OCI-LY3 (cell line): ENCODE measurements around the gene SETDB1.

Experiments
- H2AFZ ChIP-seq: fragments of 200-600, 300-600 bp; shearing (Covaris generic); 2 replicates; pipeline ENCODE4 v1.6.0; 2014; ENCODE audit warnings: antibody characterized with exemption, low read depth, low read length
- H3K27ac ChIP-seq: fragments of 200-600, 300-600 bp; sonication (generic); 2 replicates; pipeline ENCODE4 v1.5.1; 2014; ENCODE audit warnings: mild to moderate bottlenecking, low read length, moderate library complexity, mixed read lengths
- H3K27me3 ChIP-seq: fragments of 200-600, 300-600 bp; sonication (generic); 2 replicates; pipeline ENCODE4 v1.6.1; 2014; ENCODE audit warnings: low read depth, low read length, mixed read lengths
- H3K36me3 ChIP-seq: fragments of 200-600, 300-600 bp; sonication (generic); replicated peaks from 2 replicates; pipeline ENCODE3; 2014; ENCODE audit warnings: low read depth, low read length, mixed read lengths
- H3K4me1 ChIP-seq: fragments of 300-600, 200-600 bp; sonication (generic); 2 replicates; pipeline ENCODE4 v1.6.1; 2014; ENCODE audit warnings: low read length, mixed read lengths
- H3K4me2 ChIP-seq: fragments of 200-600, 300-600 bp; sonication (generic); 2 replicates; pipeline ENCODE4 v1.6.1; 2014; ENCODE audit warnings: low read length, mixed read lengths
- H3K4me3 ChIP-seq: fragments of 300-600, 200-600 bp; sonication (generic); 2 replicates; pipeline ENCODE4 v1.5.1; 2014; ENCODE audit warnings: antibody characterized with exemption, mild to moderate bottlenecking, low read length, moderate library complexity
- H3K79me2 ChIP-seq: fragments of 300-600, 200-600 bp; shearing (Covaris generic); 2 replicates; pipeline ENCODE4 v1.6.1; 2014; ENCODE audit warnings: mild to moderate bottlenecking, low read length, mixed read lengths
- H3K9ac ChIP-seq: fragments of 300-600, 200-600 bp; shearing (Covaris generic); 2 replicates; pipeline ENCODE4 v1.6.0; 2014; ENCODE audit warnings: mild to moderate bottlenecking, low read length, moderate library complexity
- H3K9me3 ChIP-seq: fragments of 200-600, 300-600 bp; shearing (Covaris generic); 2 replicates; pipeline ENCODE4 v1.6.1; 2014; ENCODE audit warnings: low read length, mixed read lengths; ENCODE audit not compliant: insufficient read depth
- H4K20me1 ChIP-seq: fragments of 200-600, 300-600 bp; sonication (generic); 2 replicates; pipeline ENCODE4 v1.6.1; 2016; ENCODE audit warnings: low read length, mixed read lengths; ENCODE audit not compliant: insufficient read depth
- EZH2phosphoT487 ChIP-seq: fragments of 200-600 bp; shearing (Covaris generic); IDR thresholded peaks from 2 replicates; pipeline ENCODE4 v1.6.1; 2018; ENCODE audit warnings: antibody characterized with exemption, mixed run types, low read depth
- TF ChIP-seq, protein P1 (sequence below): fragments of 200-600, 300-600 bp; sonication (generic); IDR thresholded peaks from 2 replicates; pipeline ENCODE4 v1.5.1; 2014; ENCODE audit warnings: antibody characterized with exemption, low read length, low read depth

The SETDB1 gene

DNA sequence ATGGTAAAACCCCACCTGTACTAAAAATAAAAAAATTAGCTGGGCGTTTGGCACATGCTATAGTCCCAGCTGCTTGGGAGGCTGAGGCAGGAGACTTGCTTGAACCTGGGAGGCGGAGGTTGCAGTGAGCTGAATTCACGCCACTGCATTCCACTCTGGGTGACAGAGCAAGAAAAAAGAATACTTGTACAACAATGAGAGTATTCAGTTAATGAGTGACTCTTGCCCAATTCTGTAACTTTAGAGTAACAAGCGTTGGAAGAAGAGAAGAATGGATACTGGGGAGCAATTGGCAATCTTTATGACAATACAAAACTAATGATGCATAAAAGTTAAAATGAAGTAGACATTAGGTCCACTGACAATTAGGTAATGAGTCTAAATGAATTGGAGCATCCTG lies 66.5 kb downstream of the SETDB1 start:
- no peak for TF ChIP-seq EZH2phosphoT487
- Histone ChIP-seq H3K9me3 (no peaks in the 10 kb centered on the region), H3K79me2 (no peaks in the 10 kb centered on the region), H3K9ac (no peak overlapping the region), H3K4me2 (no peak overlapping the region), H3K27me3 (no peaks in the 10 kb centered on the region), H3K36me3 (no peaks in the 10 kb centered on the region), H4K20me1 (no peaks in the 10 kb centered on the region), H3K4me3 (no peak overlapping the region), H3K4me1 (0 out of 2 replicates have a peak, but pooled peaks cover 3% of the 10 kb centered on the region), H3K27ac (no peak overlapping the region), H2AFZ (no peak overlapping the region)

DNA sequence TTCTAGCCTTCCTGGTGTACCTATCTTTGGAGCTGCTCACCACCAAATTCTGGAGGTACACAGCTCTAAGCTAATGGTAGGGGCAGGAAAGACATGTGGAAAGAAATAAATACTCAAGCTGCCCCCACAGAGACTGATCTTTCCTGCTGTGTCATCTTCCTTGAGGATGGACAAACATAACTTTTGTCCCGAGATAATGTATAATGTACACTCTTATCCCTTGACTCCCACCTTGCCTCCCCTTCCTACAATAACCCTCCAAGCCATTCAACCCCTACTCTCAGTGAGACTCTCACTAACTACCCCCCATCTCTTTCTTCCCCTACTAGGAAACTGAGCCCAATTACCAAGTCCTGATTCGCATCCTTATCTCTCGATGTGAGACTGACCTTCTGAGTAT lies 68.1 kb downstream of the SETDB1 start:
- H3K4me3 ChIP-seq, result no peak overlapping the region
- H3K4me1 ChIP-seq, result 0 out of 2 replicates have a peak, but pooled peaks cover 3% of the 10 kb centered on the region
- no peaks in the 10 kb centered on the region for H3K79me2 ChIP-seq
- no peaks in the 10 kb centered on the region for H3K27me3 ChIP-seq
- H2AFZ ChIP-seq, result no peak overlapping the region
- TF ChIP-seq, protein P1, sequence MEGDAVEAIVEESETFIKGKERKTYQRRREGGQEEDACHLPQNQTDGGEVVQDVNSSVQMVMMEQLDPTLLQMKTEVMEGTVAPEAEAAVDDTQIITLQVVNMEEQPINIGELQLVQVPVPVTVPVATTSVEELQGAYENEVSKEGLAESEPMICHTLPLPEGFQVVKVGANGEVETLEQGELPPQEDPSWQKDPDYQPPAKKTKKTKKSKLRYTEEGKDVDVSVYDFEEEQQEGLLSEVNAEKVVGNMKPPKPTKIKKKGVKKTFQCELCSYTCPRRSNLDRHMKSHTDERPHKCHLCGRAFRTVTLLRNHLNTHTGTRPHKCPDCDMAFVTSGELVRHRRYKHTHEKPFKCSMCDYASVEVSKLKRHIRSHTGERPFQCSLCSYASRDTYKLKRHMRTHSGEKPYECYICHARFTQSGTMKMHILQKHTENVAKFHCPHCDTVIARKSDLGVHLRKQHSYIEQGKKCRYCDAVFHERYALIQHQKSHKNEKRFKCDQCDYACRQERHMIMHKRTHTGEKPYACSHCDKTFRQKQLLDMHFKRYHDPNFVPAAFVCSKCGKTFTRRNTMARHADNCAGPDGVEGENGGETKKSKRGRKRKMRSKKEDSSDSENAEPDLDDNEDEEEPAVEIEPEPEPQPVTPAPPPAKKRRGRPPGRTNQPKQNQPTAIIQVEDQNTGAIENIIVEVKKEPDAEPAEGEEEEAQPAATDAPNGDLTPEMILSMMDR, result no peak
- no peak overlapping the region for H3K4me2 ChIP-seq
- no peaks in the 10 kb centered on the region for H4K20me1 ChIP-seq
- H3K9me3 ChIP-seq, result no peaks in the 10 kb centered on the region
- no peaks in the 10 kb centered on the region for H3K36me3 ChIP-seq
- no peak overlapping the region for H3K9ac ChIP-seq
- H3K27ac ChIP-seq, result no peak overlapping the region

DNA sequence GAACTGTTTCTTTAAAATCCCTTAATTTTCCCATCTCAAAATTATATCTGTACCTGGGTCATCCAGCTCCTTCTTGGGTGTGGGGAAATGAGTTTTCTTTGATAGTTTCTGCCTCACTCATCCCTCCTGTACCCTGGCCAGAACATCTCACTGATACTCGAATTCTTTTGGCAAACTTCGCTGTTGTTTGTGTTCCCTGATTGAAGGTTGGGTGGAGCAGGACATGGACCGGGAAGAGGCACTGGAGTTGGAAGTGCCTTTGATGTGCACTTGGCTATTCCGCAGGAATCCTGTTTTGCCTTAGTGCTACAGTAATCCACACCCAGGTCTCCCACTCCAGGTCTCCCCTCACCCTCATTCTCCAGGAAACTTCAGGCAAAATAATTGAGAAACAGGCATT lies 69.3 kb downstream of the SETDB1 start:
- no peak overlapping the region for H3K27ac ChIP-seq
- H3K9ac ChIP-seq, result no peak overlapping the region
- peak overlapping the region; percentile 33; the same call in 1 of the 2 replicates for H3K4me3 ChIP-seq
- TF ChIP-seq EZH2phosphoT487, result no peak
- TF ChIP-seq, protein P1, result no peak
- peak overlapping the region; percentile 42 for H3K4me2 ChIP-seq
- H3K4me1 ChIP-seq, result 0 out of 2 replicates have a peak, but pooled peaks cover 3% of the 10 kb centered on the region
- H3K9me3 ChIP-seq, result no peaks in the 10 kb centered on the region
- no peaks in the 10 kb centered on the region for H4K20me1 ChIP-seq
- H3K27me3 ChIP-seq, result no peaks in the 10 kb centered on the region
- no peaks in the 10 kb centered on the region for H3K79me2 ChIP-seq
- H2AFZ ChIP-seq, result peak overlapping the region; percentile 65
- H3K36me3 ChIP-seq, result no peaks in the 10 kb centered on the region

GRCh38 chr1:150995896-150996295 lies 69.7 kb downstream of the SETDB1 start:
- TF ChIP-seq, protein P1, result peak; percentile 80
- no peak for TF ChIP-seq EZH2phosphoT487
- H3K27ac ChIP-seq, result no peak overlapping the region
- no peaks in the 10 kb centered on the region for H4K20me1 ChIP-seq
- H3K36me3 ChIP-seq, result no peaks in the 10 kb centered on the region
- peak overlapping the region; percentile 42 for H3K4me2 ChIP-seq
- no peak overlapping the region for H3K9ac ChIP-seq
- H3K27me3 ChIP-seq, result no peaks in the 10 kb centered on the region
- H2AFZ ChIP-seq, result peak overlapping the region; percentile 65
- 0 out of 2 replicates have a peak, but pooled peaks cover 3% of the 10 kb centered on the region for H3K4me1 ChIP-seq
- no peaks in the 10 kb centered on the region for H3K9me3 ChIP-seq
- H3K79me2 ChIP-seq, result no peaks in the 10 kb centered on the region
- peak overlapping the region; percentile 33; the same call in 1 of the 2 replicates for H3K4me3 ChIP-seq
